KBM-7 (cell line): ENCODE results near the gene KCNA2.
A peak's percentile ranks its signal among the peaks of the same experiment; 100 is the strongest.

ENCODE experiments used
- DNase-seq: peaks from one replicate; pipeline ENCODE4 v3.0.0-alpha.2; 2015
- in situ Hi-C: fragments of 300-500 bp; cut with MboI; formaldehyde crosslinking; loops from 2 replicates; pipeline ENCODE4 v1.14.3; 2020; ENCODE audit warnings: low sequenced_read_pairs, low pct_unique_long_range_greater_than_20kb, mixed read lengths

Gene KCNA2

DNA sequence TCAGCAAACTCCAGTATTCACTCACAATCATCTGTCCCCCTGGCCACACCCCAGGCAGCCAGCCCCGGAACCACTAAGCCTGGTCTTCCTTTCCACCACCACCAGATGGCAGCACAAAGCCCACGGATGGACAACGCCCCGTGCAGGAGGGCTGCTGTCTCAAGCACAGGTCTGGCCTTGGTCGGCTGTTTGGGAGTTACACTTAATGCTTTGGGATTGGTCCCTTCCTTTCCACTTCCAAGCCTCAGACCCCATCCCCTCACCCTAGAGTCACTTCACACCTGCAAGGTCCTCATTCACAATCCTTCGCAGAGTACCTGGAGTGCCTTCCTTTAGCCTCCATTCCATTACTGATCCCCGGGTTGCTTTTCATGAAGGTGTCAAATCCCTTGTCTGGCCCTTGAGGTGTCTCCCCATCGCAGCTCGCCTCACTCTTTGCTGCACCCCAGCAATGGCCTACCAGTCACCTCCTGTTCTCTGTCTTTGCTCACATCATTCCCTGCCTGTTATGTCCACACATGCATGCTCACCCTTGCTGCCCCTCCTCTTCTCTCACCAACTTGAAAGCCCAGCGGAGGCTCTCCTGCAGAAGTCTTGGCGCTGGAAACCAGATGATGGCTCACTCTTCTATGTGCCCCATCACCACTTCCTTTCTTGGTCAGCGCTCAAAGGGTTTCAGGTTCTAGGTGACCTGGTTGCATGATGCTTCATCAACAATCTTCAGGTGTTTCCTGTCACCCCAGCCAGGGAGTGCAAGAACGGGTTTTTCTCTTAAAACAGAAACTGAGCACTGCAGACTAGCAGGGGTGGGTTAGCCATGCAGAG, 24.9 kb upstream of the KCNA2 start:
- in situ Hi-C loops = no loop called here
- peak; percentile 60 for DNase-seq

DNA sequence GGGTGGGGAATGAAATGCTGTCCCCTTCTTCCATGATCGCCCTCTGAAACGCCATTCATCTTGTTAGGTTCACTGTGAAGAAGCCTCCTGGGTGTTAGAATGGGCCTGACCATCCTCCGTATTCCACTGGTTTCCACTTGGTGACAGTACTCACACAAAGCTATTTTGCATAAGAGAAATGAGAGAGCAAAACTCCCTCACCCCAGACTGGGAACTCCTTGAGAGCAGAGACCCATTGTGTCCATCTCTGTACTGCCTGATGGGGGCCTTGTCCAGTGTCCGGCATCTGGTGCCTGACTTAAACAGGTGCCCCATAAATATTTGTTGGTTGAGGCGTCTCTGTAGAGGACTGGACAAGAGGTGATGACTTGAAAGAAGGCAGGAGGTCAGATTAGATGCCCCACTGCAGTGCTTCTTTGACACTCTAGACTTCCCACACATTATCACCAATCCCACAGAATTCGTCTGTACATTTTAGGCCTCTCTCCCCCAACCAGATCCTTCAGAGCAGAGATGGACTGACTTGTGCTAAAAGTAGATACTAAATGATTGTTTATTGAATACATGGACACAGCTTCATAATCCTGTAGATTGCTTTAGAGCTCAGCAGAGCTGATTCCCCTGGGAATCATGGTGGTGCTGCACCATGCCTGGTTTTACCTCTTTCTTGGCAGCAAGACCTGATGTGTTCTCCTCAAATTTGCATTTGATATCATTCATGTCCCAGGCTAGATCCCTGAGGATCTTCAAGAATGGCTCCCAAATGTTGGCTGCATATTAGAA, 22.4 kb upstream of the KCNA2 start:
- in situ Hi-C loops = loop anchor here (10.0 kb wide), 1 partner anchor 156 kb away; no protein-coding TSS in a partner anchor
- DNase-seq = no peak

DNA sequence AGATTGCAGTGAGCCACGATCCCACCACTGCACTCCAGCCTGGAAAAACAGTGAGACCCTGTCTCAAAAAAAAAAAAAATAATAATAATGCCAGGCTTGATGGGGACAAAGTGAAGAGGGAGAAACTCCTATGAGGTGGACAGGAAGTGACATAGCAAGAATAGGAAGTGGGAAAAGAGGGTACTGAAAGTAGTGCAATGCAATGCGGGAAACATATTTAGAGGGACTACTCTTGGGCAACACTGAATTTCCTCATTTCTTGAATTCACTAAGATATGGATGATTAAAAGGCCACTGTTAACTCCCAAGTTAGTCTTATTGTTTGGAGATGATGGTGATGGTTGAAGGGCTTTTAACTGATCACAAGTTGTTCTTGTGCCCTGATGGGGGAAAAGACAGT, 21.6 kb upstream of the KCNA2 start:
- peak; percentile 20 for DNase-seq
- in situ Hi-C loops = loop anchor here (10.0 kb wide), 1 partner anchor 157 kb away; no protein-coding TSS in a partner anchor

DNA sequence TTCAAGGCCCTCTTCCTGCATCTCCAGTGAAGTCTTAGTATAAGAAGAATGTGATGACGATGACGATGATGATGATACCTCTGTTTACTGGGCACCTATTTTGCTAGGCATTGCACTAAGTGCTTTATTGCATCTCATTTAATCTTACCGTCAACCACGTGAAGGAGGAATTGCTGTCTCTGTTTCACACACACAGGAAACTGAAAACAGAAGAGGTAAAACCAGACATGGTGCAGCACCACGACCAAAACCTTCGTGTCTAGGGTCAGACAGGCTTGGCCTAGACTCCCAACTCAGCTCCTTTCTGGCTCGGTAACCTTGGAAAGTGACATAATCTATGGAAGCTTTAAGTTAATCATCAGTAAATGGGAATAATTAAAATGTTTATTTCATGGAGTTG, 20.7 kb upstream of the KCNA2 start:
- DNase-seq = no peak
- in situ Hi-C loops = loop anchor here (10.0 kb wide), 1 partner anchor 158 kb away; no protein-coding TSS in a partner anchor

DNA sequence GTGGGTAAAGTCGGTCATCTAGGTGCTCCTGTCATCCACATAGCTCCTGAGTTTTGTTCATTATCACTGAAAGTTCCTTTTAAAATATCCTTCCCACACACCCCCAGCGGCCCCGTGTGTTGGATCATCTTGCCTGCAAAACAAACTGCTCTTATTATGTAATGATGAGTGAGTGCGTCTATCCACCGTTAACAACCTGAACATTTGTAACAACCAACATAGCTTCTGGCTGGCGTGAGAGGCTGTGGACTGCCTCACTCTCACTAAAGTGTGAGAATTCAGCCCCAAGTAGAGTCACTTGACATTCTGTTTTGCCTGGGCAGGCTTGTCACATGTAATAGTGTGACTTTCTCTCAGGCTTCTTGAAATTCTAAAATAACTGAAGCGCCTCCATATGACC, 14.5 kb upstream of the KCNA2 start:
- no peak for DNase-seq
- in situ Hi-C loops = loop anchor here (10.0 kb wide), 1 partner anchor 164 kb away; no protein-coding TSS in a partner anchor

DNA sequence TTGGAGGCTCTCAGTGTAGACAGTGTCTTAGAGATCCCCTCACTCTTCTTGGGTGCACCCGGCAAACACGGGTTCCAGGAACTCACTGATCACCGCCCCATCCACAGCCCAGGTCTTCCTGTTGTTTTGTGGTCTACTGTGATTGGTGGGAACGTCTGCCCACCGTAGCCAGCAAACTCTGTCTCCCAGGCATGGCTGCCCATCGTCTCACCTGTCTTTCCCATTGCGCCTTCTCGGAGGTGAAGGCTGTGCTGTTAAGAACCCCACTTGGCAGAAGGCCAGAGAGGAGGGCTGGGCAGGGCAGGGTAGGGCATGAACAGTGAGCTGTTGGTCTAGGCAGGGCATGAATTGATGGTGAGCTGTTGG, 14.1 kb upstream of the KCNA2 start:
- in situ Hi-C loops = loop anchor here (10.0 kb wide), 1 partner anchor 165 kb away; no protein-coding TSS in a partner anchor

DNA sequence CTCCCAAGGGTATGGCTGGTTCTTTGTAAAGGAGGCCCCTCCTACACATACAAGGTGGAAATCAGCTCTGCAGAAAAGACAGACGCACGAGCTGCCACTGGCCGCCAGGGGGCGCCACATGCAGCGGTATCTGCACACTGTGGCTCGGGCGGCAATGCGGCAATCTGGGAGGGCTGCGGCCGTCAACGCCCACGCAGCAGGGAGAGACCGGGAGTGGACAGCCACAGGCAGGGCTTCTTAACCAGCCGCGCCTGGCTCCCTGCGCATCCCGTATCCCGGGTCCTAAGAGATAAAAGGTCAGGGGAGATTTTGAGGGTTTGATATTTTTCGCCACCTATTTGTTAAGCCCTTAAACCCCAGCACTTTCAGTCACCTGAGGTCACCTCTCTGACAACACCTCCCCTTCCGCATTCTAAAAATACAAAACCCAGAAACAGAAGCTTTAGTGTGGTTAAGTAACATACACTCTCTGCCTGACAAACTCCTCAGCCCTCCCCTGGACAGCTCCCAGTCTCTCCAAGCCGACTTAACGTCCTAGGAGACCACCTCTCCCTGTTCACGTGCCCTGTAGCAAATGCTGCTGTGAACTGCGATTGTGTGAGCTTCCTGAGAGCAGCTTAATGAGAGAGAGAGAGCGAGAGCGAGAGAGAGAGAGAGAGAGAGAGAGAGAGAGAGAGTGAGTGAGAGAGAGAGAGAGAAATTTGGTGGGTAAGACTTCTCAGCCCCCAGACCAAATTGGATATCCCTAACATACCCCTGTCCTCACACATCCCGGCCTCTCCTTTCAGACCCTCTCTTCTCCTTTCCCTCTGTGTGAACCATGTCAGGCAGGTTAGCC, 13.5 kb upstream of the KCNA2 start:
- in situ Hi-C loops = loop anchor here (10.0 kb wide), 2 partner anchors 95 to 165 kb away; no protein-coding TSS in a partner anchor
- peak; percentile 89 for DNase-seq

More for the DNA sequence above, 14.1 kb upstream of the KCNA2 start:
- no peak for DNase-seq

DNA sequence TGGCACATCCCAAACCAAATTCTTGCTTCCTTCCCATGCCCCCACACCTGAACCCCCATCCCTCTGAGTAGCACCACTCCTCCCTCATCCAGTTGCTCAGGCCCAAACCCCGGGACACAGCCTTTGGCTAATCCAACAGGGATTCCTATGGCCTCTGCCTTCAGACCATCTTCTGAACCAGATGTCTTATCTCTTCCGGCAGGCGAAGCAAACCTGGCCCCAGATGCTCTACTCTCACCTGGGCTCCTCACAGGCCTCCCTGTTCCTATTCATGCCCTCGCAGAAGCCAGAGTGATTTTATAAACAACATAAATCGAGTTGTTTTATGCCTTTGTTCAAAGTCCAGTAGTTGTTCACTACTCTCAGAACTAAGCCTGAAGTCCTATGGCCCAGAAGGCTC, 12.5 kb upstream of the KCNA2 start:
- DNase-seq = no peak
- in situ Hi-C loops = loop anchor here (10.0 kb wide), 1 partner anchor 94 kb away; no protein-coding TSS in a partner anchor

DNA sequence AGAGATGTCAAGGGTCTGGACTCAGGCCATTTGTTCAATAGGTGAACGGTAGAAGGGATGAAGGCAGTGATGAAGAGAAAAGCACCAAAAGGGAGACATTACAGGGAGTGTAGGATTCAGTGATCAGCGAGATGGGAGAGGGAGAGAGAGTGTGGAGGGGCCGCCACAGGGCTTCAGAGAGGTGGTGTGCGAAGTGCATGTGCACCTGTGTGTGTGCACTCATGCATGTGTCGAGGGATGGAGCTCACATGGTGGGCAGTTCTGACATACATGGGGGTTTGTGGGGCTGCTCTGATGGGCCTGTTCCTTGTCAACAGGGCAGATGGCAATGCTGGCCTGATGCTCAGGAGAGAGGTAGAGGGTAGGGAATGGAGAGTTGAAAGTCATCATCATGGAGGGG, 11.4 kb upstream of the KCNA2 start:
- in situ Hi-C loops = loop anchor here (10.0 kb wide), 1 partner anchor 93 kb away; no protein-coding TSS in a partner anchor
- no peak for DNase-seq

DNA sequence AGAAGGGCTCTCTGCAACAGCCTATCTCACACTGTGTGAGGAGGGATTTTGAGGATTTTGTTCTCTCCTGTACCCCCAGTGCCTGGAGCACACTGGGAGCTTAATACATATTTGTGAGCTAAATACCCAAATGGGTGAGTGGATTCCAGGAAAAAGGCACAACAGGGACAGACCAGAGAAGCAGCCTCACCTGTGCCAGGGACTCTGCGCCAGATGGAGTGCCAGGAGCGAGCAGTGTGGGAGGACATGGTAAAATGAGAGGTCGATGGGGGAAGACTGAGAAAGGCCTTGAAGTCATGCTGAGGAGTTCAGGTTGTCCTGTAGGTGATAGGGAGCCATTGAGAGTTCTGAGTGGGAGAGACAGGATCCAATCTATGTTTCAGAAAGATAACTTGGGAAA, 11.0 kb upstream of the KCNA2 start:
- in situ Hi-C loops = loop anchor here (10.0 kb wide), 1 partner anchor 92 kb away; no protein-coding TSS in a partner anchor
- no peak for DNase-seq

DNA sequence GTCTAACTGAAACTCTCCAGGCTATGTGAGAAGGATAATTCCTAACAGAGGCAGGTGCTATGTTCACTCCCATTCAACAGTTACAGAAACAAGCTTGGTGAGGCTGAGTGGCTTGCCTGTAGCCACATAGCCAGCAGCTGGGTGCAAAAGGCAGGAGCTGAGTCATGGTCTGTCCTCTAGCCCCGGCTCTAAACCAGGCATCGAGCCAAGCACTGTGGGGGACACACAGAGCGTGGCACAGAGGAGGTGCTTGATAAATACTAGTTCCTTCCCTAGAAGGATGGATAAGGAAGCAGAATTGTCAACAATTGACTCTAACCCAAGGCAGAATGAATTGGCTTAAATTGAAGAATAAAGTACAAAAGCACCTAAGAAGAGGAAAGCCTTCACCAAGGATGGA, 10.4 kb upstream of the KCNA2 start:
- in situ Hi-C loops = loop anchor here (10.0 kb wide), 1 partner anchor 92 kb away; no protein-coding TSS in a partner anchor

DNA sequence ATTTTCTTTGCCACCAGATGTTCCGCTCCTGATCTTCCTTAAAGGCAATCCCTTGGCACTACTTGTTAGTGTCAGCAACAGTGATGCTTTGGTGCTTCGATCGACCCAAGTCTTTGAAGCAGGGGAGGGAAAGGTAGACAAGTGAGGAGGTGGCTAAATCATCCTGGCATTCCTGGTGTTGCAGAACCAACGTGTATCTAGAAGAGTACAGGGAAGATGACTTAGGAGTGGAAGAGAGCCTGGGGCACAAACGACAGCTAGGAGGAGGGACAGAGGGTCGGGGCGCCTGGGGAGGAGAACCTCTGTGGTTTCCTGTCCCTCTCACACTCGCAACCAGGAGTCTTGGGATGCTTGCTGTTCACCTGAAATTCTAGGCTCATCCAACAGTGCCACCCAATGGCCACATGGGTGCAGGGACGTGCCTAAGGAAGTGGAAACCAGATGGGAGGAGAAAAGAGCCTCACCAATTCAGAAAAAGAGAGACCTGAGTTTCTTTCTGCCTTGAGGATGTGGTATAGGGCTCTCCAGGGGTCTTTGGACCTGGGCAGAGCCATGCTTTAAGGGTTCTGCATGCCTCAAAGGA, 9.5 kb upstream of the KCNA2 start:
- in situ Hi-C loops = loop anchor here (10.0 kb wide), 1 partner anchor 91 kb away; no protein-coding TSS in a partner anchor
- DNase-seq = peak; percentile 69

More for the DNA sequence above, 10.4 kb upstream of the KCNA2 start:
- peak; percentile 42 for DNase-seq

DNA sequence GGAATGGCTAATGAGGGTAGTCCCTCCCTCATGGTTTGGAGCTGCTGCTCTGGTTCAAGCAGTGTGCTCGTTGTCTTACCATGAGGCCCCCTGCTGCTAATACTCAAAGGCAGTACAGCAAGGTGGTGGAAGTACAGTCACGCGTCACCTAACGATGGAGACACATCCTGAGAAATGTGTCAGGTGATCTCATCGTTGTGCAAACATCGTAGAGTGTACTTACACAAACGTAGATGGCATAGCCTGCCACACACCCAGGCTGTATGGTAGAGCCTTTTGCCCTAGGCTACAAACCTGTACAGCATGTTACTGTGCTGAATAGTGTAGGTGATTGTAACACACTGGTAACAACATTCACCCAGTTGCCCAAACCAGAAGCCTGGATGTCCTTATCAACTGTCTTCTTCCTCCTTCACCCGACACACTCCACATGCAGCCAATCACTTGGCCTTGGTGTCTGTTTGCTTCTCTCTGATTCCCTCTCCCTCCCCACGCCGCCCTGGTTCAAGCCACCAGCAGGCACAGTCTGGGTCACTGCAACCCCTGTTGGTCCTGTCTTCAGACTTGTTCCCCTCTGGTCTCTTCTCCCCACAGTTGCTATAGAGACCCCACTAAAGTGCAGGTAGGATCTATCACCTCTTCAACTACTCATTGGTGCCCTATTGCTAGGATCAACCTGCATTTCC, 6.0 kb upstream of the KCNA2 start:
- in situ Hi-C loops = loop anchor here (10.0 kb wide), 1 partner anchor 87 kb away; no protein-coding TSS in a partner anchor
- no peak for DNase-seq

DNA sequence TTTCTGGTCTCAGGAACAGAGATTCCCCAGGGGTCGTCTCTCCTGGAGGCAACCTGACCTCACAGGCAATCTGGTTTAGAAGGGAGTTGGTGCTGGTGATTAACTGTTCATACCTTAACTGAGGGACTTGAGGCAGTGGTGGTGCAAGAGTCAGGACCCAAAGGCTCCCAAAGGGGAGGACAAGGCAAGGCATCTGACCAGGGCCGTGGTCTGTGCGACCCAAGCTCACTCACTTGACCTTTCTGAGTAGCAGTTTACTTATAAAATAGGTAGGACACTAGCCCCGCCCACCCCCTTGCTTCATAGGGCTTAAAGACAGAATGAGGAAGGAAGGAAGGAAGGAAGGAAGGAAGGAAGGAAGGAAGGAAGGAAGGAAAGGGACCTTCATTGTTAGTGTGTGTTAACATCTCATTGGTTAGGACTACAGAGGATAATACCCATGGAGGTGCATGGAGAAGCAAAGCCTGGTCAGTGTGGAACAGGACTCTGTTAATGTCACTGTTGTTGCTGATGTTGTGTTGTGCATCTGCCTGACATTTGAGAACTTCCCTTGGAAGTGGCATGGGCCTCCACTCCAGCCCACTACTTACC, 4.6 kb upstream of the KCNA2 start:
- no peak for DNase-seq
- in situ Hi-C loops = loop anchor here (10.0 kb wide), 1 partner anchor 86 kb away; no protein-coding TSS in a partner anchor

DNA sequence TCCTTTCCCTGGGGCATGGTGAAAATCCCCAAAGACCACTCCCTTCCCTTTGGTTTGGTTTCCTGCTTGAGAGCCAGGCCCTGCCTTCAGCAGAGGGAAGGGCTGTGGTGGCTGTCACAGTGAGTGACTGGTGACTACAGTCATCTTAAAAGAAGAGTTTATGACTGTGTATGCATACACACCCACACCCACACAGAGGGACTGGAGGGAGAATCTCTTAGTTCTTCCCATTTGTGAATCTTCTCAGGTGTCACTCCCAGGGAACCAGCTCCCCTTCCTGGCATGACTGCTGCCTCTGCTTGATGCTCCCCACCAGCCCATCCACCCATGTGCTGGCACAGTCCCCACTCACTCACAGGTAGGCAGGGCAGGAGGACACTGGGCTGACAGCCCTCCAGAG, 3.9 kb upstream of the KCNA2 start:
- in situ Hi-C loops = loop anchor here (10.0 kb wide), 1 partner anchor 85 kb away; no protein-coding TSS in a partner anchor
- DNase-seq = no peak

DNA sequence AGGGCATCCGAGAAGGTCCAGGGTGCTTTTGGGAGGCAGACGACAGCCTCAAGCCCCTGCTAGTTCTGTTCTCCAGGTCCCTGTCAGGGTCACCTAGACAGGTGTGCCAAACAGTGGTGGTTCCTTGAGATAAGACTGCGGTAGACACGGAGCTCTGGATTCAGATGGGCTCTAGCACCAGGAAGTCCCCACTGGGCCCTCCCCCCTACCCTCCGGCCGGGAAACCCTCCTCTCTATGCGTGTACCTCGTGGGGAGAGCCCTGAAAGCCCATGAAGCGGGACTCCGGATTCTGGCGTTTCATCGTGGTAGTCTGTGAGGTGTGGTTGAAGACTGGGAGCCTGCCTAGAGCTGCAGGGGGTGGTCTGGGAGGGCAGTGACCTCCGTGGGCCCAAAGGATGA, 2.1 kb upstream of the KCNA2 start:
- no peak for DNase-seq
- in situ Hi-C loops = no loop called here

DNA sequence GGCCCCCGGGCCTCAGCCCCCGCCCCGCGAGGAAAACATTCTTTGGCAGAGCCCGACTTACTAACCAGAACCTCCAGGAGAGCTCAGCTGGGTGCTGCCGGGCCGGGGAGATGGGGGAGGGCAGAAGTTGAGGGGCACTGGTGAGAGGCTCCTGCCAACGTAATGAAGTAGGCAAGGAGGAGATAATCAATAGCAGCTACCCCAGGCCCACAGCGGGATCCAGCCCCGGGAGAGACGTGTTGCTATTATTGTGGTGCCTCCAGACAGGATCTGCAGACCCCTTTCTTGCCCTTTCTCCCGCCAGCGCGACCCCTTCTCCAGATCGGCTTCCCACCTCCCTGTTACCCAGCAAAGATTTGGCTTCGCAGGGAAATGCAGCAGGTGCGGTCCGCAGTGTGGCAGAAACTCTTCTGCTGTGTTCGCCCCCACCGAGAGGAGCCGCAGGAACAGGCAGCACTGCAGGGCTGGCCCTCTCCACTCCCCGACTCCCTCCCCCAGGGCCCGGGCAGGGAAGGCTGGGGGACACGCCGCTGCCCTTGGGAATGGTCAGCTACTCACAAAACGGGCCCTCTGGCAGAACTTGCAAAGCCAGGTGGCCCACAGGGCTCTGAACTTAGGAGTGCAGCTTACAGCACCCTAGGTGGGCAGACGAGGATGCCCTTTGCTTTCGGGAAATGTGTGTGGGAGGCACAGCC, 1.5 kb upstream of the KCNA2 start:
- in situ Hi-C loops = no loop called here
- DNase-seq = no peak
